Measurements from ENCODE around the gene DNM3.

DNM3 gene

GRCh38 chr1:171849245-171849898, 8.1 kb downstream of the DNM3 start:
- TF ChIP-seq CTCF (IDR thresholded peaks at IDR 0.05; ENCODE audit: insufficient read depth, low read length, poor library complexity, severe bottlenecking) (no peak), EZH2phosphoT487 (conservative IDR thresholded peaks at IDR 0.05; ENCODE audit: low read length) (no peak)
- Histone ChIP-seq H3K4me3 (ENCODE audit: insufficient read depth, low read length, poor library complexity, severe bottlenecking) (no peak overlapping the region), H3K9ac (ENCODE audit: low read length) (no peak overlapping the region), H3F3A (ENCODE audit: insufficient read depth) (no peaks in the 10 kb centered on the region), H3K9me3 (ENCODE audit: insufficient read depth, low read length) (no peaks in the 10 kb centered on the region), H3K79me2 (ENCODE audit: insufficient read depth, low read length) (no peaks in the 10 kb centered on the region), H3K36me3 (ENCODE audit: low read length) (no peaks in the 10 kb centered on the region), H3K9me2 (replicated peaks; ENCODE audit: insufficient read depth, low read length) (no peaks in the 10 kb centered on the region), H4K20me1 (ENCODE audit: low read depth, low read length) (no peaks in the 10 kb centered on the region), H3K4me2 (ENCODE audit: low read depth, low read length, poor library complexity, severe bottlenecking) (no peak overlapping the region), H2AFZ (ENCODE audit: low read depth, low read length, severe bottlenecking) (no peak overlapping the region), H3K27ac (ENCODE audit: low read depth, low read length) (no peak overlapping the region), H3K27me3 (ENCODE audit: low read length) (no peaks in the 10 kb centered on the region)

- no peak overlapping the region for H3K4me2 ChIP-seq (ENCODE audit: low read depth, low read length, poor library complexity, severe bottlenecking)
- no peak overlapping the region for H3K27ac ChIP-seq (ENCODE audit: low read depth, low read length)
- TF ChIP-seq CTCF (IDR thresholded peaks at IDR 0.05; ENCODE audit: insufficient read depth, low read length, poor library complexity, severe bottlenecking) (no peak), EZH2phosphoT487 (conservative IDR thresholded peaks at IDR 0.05; ENCODE audit: low read length) (no peak)
- H4K20me1 ChIP-seq (ENCODE audit: low read depth, low read length) = no peaks in the 10 kb centered on the region
- no peaks in the 10 kb centered on the region for H3K27me3 ChIP-seq (ENCODE audit: low read length)
- no peaks in the 10 kb centered on the region for H3K36me3 ChIP-seq (ENCODE audit: low read length)
- no peak overlapping the region for H3K9ac ChIP-seq (ENCODE audit: low read length)
- no peaks in the 10 kb centered on the region for H3F3A ChIP-seq (ENCODE audit: insufficient read depth)
- H3K4me3 ChIP-seq (ENCODE audit: insufficient read depth, low read length, poor library complexity, severe bottlenecking) = no peak overlapping the region
- no peak overlapping the region for H2AFZ ChIP-seq (ENCODE audit: low read depth, low read length, severe bottlenecking)
- no peaks in the 10 kb centered on the region for H3K9me2 ChIP-seq (replicated peaks; ENCODE audit: insufficient read depth, low read length)
- H3K79me2 ChIP-seq (ENCODE audit: insufficient read depth, low read length) = no peaks in the 10 kb centered on the region
- H3K9me3 ChIP-seq (ENCODE audit: insufficient read depth, low read length) = no peaks in the 10 kb centered on the region
Observed at GRCh38 chr1:171850651-171851350, 9.5 kb downstream of the DNM3 start.

- no peak for TF ChIP-seq CTCF (IDR thresholded peaks at IDR 0.05; ENCODE audit: insufficient read depth, low read length, poor library complexity, severe bottlenecking)
- no peak for TF ChIP-seq EZH2phosphoT487 (conservative IDR thresholded peaks at IDR 0.05; ENCODE audit: low read length)
- no peaks in the 10 kb centered on the region for H3K9me3 ChIP-seq (ENCODE audit: insufficient read depth, low read length)
- no peak overlapping the region for H2AFZ ChIP-seq (ENCODE audit: low read depth, low read length, severe bottlenecking)
- H3K27ac ChIP-seq (ENCODE audit: low read depth, low read length) = no peak overlapping the region
- H3K79me2 ChIP-seq (ENCODE audit: insufficient read depth, low read length) = no peaks in the 10 kb centered on the region
- H4K20me1 ChIP-seq (ENCODE audit: low read depth, low read length) = no peaks in the 10 kb centered on the region
- no peaks in the 10 kb centered on the region for H3K9me2 ChIP-seq (replicated peaks; ENCODE audit: insufficient read depth, low read length)
- no peaks in the 10 kb centered on the region for H3F3A ChIP-seq (ENCODE audit: insufficient read depth)
- no peak overlapping the region for H3K4me3 ChIP-seq (ENCODE audit: insufficient read depth, low read length, poor library complexity, severe bottlenecking)
- H3K9ac ChIP-seq (ENCODE audit: low read length) = no peak overlapping the region
- no peaks in the 10 kb centered on the region for H3K36me3 ChIP-seq (ENCODE audit: low read length)
- H3K27me3 ChIP-seq (ENCODE audit: low read length) = no peaks in the 10 kb centered on the region
- H3K4me2 ChIP-seq (ENCODE audit: low read depth, low read length, poor library complexity, severe bottlenecking) = no peak overlapping the region
Observed at GRCh38 chr1:171852272-171852671, 11.0 kb downstream of the DNM3 start.
